B cell (primary cell): ENCODE results near the gene ASCL2.

Experiments used
- EZH2 ChIP-seq: IDR thresholded peaks from 2 replicates; pipeline ENCODE4 v1.6.1; 2012; ENCODE audit warnings: borderline replicate concordance, low read depth, mild to moderate bottlenecking, moderate library complexity, low read length; ENCODE audit not compliant: insufficient read depth, poor library complexity, severe bottlenecking
- TF ChIP-seq, protein P1 (sequence below): fragments of 200-600 bp; IDR thresholded peaks from one replicate; pipeline ENCODE4 v1.8.0; 2022; ENCODE audit warnings: antibody characterized with exemption, mild to moderate bottlenecking

DNA sequence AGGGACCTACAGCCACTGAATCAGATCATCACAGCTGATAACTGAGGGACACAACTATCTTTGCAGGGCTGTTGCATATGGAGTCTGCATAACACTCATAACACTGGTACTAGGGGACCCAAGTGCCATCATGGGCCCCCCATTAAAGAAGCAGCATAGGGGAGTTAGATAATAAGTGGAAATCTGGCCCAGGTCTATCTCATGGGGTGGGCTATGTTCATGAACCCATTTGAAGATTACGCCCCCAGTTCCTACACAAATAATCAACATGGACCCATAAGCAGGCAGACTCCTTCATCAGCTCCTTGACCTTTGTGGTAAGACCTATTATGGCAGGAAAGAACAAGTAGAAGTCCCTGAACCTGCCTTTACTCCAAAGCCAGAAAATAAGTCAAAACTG, 48.8 kb downstream of the ASCL2 start:
- TF ChIP-seq, protein P1, sequence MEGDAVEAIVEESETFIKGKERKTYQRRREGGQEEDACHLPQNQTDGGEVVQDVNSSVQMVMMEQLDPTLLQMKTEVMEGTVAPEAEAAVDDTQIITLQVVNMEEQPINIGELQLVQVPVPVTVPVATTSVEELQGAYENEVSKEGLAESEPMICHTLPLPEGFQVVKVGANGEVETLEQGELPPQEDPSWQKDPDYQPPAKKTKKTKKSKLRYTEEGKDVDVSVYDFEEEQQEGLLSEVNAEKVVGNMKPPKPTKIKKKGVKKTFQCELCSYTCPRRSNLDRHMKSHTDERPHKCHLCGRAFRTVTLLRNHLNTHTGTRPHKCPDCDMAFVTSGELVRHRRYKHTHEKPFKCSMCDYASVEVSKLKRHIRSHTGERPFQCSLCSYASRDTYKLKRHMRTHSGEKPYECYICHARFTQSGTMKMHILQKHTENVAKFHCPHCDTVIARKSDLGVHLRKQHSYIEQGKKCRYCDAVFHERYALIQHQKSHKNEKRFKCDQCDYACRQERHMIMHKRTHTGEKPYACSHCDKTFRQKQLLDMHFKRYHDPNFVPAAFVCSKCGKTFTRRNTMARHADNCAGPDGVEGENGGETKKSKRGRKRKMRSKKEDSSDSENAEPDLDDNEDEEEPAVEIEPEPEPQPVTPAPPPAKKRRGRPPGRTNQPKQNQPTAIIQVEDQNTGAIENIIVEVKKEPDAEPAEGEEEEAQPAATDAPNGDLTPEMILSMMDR, result no peak
- TF ChIP-seq EZH2, result no peak
